Mesodermal cell (in vitro differentiated cells): ENCODE data around the gene ABI3.
"Not testable (repeated sequence)": the region's sequence is repeated elsewhere in the genome, so short reads cannot be mapped to it uniquely, and the experiment has no call there.

Source experiments
- H3K27ac ChIP-seq: 2 replicates; pipeline ENCODE4 v1.7.0; 2013; ENCODE audit warnings: mild to moderate bottlenecking, low read depth, low read length, moderate library complexity; ENCODE audit not compliant: severe bottlenecking
- H3K36me3 ChIP-seq: 2 replicates; pipeline ENCODE4 v1.7.1; 2013; ENCODE audit warnings: mild to moderate bottlenecking, low read length, moderate library complexity; ENCODE audit not compliant: control insufficient read depth, insufficient read depth
- H3K4me1 ChIP-seq: one replicate; pipeline ENCODE4 v1.7.1; 2013; ENCODE audit warnings: mild to moderate bottlenecking, low read length; ENCODE audit not compliant: insufficient read depth, control insufficient read depth, poor library complexity, severe bottlenecking
- H3K4me3 ChIP-seq: 2 replicates; pipeline ENCODE4 v1.7.0; 2013; ENCODE audit warnings: low read length, control low read depth, mild to moderate bottlenecking; ENCODE audit not compliant: insufficient read depth, poor library complexity, severe bottlenecking; ENCODE audit errors: extremely low read depth
- H3K9me3 ChIP-seq: 2 replicates; pipeline ENCODE4 v1.7.1; 2013; ENCODE audit warnings: mild to moderate bottlenecking, low read length, moderate library complexity; ENCODE audit not compliant: control insufficient read depth
- WGBS, 2 experiments: methylation state at CpG; one replicate each; pipeline ENCODE4 v1.1.5; 2013; ENCODE audit warnings: missing lambda C conversion rate in 2 of 2; ENCODE audit not compliant: insufficient coverage in 2 of 2; 5-methylcytosine and 5-hydroxymethylcytosine counted together

Gene ABI3

DNA sequence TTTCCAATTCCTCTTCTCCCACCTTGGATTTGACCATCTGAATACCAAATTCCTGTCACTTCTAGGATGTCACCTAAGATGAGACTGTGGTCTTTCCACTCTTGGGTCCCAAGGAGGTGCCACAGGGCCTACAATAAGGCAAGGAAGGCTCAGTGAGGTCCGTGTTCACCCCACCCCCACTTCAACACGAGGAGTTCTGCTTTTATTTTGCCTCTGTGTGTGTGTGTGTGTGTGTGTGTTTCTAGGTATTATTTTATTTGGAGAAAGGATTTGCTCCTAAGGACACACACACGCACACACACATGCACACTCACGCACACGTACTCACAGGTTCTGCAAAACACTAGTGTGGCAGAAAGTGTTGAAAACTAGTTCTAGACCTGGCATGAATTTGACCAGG, 44.6 kb downstream of the ABI3 start:
- Histone ChIP-seq H3K4me3 (no peak overlapping the region), H3K4me1 (no peaks in the 10 kb centered on the region), H3K27ac (no peak overlapping the region), H3K36me3 (no peaks in the 10 kb centered on the region), H3K9me3 (no peaks in the 10 kb centered on the region)
- WGBS, 2 experiments: 95 to 100% methylated on average over 1 to 3 of the region's 5 CpGs

DNA sequence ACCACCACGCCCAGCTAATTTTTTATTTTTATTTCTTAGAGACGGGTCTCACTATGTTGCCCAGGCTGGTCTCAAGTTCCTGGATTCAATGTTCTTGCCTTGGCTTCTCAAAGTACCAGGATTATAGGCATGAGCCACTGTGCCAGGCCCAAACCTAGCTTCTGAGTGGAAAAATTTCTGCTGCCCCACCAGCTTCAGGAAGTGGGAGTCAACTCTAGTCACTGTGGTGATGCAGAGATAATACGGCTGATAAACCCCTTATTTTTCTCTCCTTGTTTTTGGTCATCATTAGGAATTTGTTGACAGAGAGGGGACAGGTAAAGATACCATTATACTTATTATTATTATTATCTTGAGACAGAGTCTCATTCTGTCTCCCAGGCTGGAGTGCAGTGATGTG, 47.9 kb downstream of the ABI3 start:
- Histone ChIP-seq H3K27ac (no peak overlapping the region), H3K9me3 (no peaks in the 10 kb centered on the region), H3K4me3 (no peak overlapping the region), H3K4me1 (peaks cover 5% of the 10 kb centered on the region), H3K36me3 (no peaks in the 10 kb centered on the region)
- 88 to 100% methylated on average over 2 of the region's 3 CpGs for WGBS, 2 experiments

DNA sequence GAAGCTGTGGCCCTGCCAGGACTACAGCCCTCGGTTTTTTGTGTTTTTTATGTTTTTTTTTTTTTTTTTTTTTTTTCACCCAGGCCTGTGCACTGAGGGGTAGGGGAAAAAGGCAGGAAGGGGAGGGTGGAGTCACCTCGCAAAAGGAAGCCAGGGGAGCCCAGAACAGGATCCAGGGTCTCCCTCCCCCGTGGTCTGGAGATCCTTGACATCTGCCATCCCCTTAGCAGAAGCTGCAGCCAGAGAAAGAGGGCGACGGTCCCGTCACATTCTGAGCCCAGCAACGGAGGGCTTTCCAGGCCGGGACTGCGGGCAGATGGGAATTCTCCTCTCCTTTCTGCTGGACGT, 49.1 kb downstream of the ABI3 start:
- H3K36me3 ChIP-seq: no peaks in the 10 kb centered on the region
- peak overlapping the region; percentile 94 for H3K27ac ChIP-seq
- H3K4me1 ChIP-seq: peaks cover 5% of the 10 kb centered on the region
- H3K9me3 ChIP-seq: no peaks in the 10 kb centered on the region
- whole genome bisulfite sequencing, 2 experiments: 24 to 43% methylated on average over 2 to 9 of the region's 10 CpGs
- H3K4me3 ChIP-seq: peak overlapping the region; percentile 35

DNA sequence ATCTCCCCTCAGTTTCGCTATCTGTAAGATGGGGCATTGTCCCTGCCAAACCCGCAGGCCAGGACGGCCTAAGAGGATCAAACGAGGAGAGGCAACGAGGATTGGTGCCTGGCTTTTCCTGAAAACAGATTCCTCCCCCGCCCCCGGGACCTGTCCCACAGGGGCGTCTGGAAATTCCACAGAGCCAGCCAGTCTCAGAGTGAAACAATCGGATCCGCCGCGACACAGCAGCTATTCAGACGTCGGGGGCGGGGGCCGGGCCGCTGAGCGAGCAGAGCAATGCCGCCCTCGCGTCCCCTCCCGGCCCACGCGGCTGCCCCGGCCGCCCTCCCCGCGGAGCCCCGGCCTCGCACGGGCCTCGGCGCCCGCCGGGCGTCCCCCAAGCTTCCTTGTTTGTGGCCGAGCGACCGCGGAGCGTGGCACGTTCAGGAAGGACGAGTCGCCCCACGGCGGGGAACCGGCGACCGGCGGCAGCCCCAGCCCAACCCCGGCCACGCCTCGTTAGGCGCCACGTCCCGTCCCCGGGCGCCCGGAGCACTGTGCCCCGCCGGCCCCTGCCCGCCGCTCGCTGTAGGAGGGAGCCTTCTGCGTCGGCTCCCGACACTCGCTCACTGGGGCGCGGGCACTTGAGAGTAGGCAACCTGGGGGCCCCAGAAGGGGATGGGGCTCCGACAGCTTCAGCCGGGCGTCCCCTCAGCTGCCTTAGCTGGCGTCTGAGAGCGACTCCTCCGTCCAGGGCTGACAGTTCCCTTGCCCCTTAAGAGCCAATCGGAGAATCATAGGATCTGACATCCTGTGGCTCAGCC, 49.7 kb downstream of the ABI3 start:
- Histone ChIP-seq H3K4me3 (peak overlapping the region; percentile 35), H3K36me3 (no peaks in the 10 kb centered on the region), H3K9me3 (no peaks in the 10 kb centered on the region), H3K4me1 (peaks cover 5% of the 10 kb centered on the region), H3K27ac (peak overlapping the region; percentile 94)
- WGBS, 2 experiments: 2 to 3% methylated on average over 67 to 71 of the region's 77 CpGs

DNA sequence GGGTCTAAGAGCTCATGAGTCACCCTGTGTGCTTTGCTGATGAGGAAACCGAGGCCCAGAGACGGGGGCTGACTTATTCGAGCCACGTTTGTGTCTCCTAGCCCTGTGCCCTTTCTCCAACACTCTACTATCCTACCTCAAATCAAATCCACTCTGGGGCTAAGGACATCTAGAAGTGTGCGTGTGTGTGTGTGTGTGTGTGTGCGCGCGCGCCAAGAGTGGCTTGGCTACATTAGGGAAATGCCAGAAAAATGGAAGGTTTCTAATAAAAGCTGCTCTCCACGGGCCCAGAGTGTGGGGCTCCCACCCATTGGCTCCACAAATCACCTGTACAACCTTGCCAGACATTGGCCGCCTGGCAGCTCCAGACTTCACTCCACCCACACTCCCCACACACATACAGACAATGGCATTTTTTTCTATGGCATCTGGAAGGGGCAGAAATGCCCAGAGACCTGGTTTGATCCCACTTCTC, 50.3 kb downstream of the ABI3 start:
- Histone ChIP-seq H3K27ac (peak overlapping the region; percentile 94), H3K9me3 (no peaks in the 10 kb centered on the region), H3K4me3 (peak overlapping the region; percentile 35), H3K36me3 (no peaks in the 10 kb centered on the region), H3K4me1 (peaks cover 5% of the 10 kb centered on the region)
- 54 to 82% methylated on average over 3 to 4 of the region's 11 CpGs for WGBS, 2 experiments

DNA sequence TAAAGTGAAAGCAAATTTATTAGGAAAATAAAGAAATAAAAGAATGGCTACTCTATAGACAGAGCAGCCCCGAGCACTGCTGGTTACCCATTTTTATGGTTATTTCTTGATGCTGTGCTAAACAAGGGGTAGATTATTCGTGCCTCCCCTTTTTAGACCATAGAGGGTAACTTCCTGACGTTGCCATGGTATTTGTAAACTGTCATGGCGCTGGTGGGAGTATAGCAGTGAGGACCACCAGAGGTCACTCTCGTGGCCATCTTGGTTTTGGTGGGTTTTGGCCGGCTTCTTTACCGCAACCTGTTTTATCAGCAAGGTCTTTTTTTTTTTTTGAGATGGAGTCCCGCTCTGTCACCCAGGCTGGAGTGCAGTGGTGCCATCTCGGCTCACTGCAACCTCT, 51.0 kb downstream of the ABI3 start:
- not testable (repeated sequence) for H3K27ac ChIP-seq, H3K4me1 ChIP-seq, H3K9me3 ChIP-seq, H3K36me3 ChIP-seq, H3K4me3 ChIP-seq
- WGBS, 2 experiments: 89 to 91% methylated on average over 7 to 9 of the region's 9 CpGs

DNA sequence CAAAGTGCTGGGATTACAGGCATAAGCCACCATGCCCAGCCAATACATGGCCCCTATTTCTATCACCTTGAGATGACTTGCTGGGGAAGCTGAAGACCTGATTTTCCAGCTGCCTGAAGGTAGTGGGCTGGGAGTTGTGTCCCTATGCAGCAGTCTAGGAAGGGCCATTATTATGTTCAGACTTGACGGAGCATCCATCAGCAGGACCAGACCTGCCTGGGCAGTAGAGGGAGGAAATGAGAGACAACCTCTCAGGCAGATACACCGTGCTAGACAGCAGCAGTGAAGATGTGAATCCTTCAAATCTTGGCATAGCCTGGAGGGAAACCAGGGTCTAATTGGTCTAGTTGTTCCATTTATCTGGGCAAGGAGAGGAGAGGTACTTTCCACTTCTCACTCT, 55.7 kb downstream of the ABI3 start:
- no peaks in the 10 kb centered on the region for H3K36me3 ChIP-seq
- WGBS, 2 experiments: 93 to 100% methylated on average over 1 to 2 of the region's 2 CpGs
- peaks cover under 1% of the 10 kb centered on the region for H3K4me1 ChIP-seq
- H3K27ac ChIP-seq: no peak overlapping the region
- H3K9me3 ChIP-seq: no peaks in the 10 kb centered on the region
- H3K4me3 ChIP-seq: no peak overlapping the region

DNA sequence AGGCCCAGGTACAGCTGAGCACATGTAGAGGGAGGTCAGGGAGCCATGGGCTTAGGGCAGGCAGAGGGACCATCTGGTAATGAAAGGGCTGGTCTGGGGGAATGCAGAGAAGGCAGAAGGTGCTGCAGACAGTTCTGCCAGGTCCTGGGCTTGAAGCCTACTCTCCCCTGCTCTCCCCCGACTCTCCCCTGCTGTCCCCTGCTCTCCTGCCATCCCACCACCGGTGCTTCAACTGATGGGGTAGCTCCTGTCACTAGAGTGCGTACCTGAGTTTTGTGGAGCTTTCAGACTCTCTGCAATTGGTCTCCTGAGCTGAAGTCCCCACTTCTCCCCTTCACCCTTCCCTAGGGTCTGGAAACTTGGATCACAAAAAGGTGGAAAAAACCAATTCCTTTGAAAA, 57.4 kb downstream of the ABI3 start:
- H3K4me1 ChIP-seq: no peaks in the 10 kb centered on the region
- H3K36me3 ChIP-seq: no peaks in the 10 kb centered on the region
- WGBS, 2 experiments: 67 to 77% methylated on average over 3 of the region's 3 CpGs
- H3K4me3 ChIP-seq: no peak overlapping the region
- no peaks in the 10 kb centered on the region for H3K9me3 ChIP-seq
- no peak overlapping the region for H3K27ac ChIP-seq

DNA sequence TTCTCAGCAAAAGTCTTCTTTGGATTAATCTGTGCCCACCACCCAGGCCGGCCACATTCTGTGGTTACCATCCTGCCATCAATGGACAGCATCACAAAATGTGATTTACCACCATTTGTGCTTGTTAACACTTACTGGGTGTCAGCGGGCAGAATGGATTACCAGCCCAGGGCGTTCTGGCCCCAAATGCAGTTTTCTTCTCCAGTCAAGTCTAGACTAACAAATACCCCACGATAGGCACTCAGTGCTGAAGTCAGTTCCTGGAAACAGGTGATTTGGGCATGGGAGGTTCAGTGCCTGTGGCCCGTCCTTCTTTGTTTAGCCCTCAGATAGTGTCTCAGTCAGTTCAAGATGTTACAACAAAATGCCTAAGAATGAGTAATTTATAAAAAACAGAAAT, 58.8 kb downstream of the ABI3 start:
- WGBS, 2 experiments: 91 to 96% methylated on average over 3 to 4 of the region's 5 CpGs
- Histone ChIP-seq H3K36me3 (no peaks in the 10 kb centered on the region), H3K4me1 (no peaks in the 10 kb centered on the region), H3K9me3 (no peaks in the 10 kb centered on the region), H3K27ac (no peak overlapping the region), H3K4me3 (no peak overlapping the region)
